Activated naive CD8-positive, alpha-beta T cell (primary cell): ENCODE measurements around the gene BIK.

Experiments
- H3K27ac Mint-ChIP-seq: one replicate; pipeline ENCODE4 v1.8.0; 2021; ENCODE audit warnings: mixed read lengths
- H3K27me3 Mint-ChIP-seq: one replicate; pipeline ENCODE4 v1.8.0; 2021; ENCODE audit warnings: mixed read lengths
- H3K36me3 Mint-ChIP-seq: one replicate; pipeline ENCODE4 v1.8.0; 2021; ENCODE audit warnings: mixed read lengths
- H3K4me1 Mint-ChIP-seq: one replicate; pipeline ENCODE4 v1.8.0; 2021; ENCODE audit warnings: low read depth, mixed read lengths
- H3K4me3 Mint-ChIP-seq: one replicate; pipeline ENCODE4 v1.8.0; 2021; ENCODE audit warnings: mild to moderate bottlenecking, mixed read lengths
- H3K9me3 Mint-ChIP-seq: one replicate; pipeline ENCODE4 v1.8.0; 2021; ENCODE audit warnings: low read depth, mixed read lengths

The BIK gene

GRCh38 chr22:43118024-43118849 lies 7.7 kb downstream of the BIK start:
- no peaks in the 10 kb centered on the region for H3K9me3 Mint-ChIP-seq
- no peaks in the 10 kb centered on the region for H3K4me1 Mint-ChIP-seq
- no peaks in the 10 kb centered on the region for H3K36me3 Mint-ChIP-seq
- H3K27me3 Mint-ChIP-seq: no peaks in the 10 kb centered on the region
- H3K27ac Mint-ChIP-seq: no peak overlapping the region
- no peak overlapping the region for H3K4me3 Mint-ChIP-seq

- H3K4me1 Mint-ChIP-seq: no peaks in the 10 kb centered on the region
- H3K9me3 Mint-ChIP-seq: no peaks in the 10 kb centered on the region
- H3K36me3 Mint-ChIP-seq: no peaks in the 10 kb centered on the region
- no peaks in the 10 kb centered on the region for H3K27me3 Mint-ChIP-seq
- no peak overlapping the region for H3K27ac Mint-ChIP-seq
- no peak overlapping the region for H3K4me3 Mint-ChIP-seq
Measured at GRCh38 chr22:43118953-43119458, 8.5 kb downstream of the BIK start.

GRCh38 chr22:43126501-43127165 lies 16.1 kb downstream of the BIK start:
- peaks cover 2% of the 10 kb centered on the region for H3K4me1 Mint-ChIP-seq
- H3K27ac Mint-ChIP-seq: no peak overlapping the region
- H3K36me3 Mint-ChIP-seq: no peaks in the 10 kb centered on the region
- H3K27me3 Mint-ChIP-seq: no peaks in the 10 kb centered on the region
- no peak overlapping the region for H3K4me3 Mint-ChIP-seq
- H3K9me3 Mint-ChIP-seq: no peaks in the 10 kb centered on the region

GRCh38 chr22:43127166-43127908 lies 16.8 kb downstream of the BIK start:
- peaks cover 2% of the 10 kb centered on the region for H3K4me1 Mint-ChIP-seq

GRCh38 chr22:43128116-43128515 lies 17.6 kb downstream of the BIK start:
- no peak overlapping the region for H3K4me3 Mint-ChIP-seq
- no peaks in the 10 kb centered on the region for H3K27me3 Mint-ChIP-seq
- H3K4me1 Mint-ChIP-seq: peaks cover 2% of the 10 kb centered on the region
- H3K27ac Mint-ChIP-seq: no peak overlapping the region
- H3K9me3 Mint-ChIP-seq: no peaks in the 10 kb centered on the region
- no peaks in the 10 kb centered on the region for H3K36me3 Mint-ChIP-seq

More at GRCh38 chr22:43127166-43127908, 16.8 kb downstream of the BIK start:
- Mint-ChIP-seq H3K9me3 (no peaks in the 10 kb centered on the region), H3K27me3 (no peaks in the 10 kb centered on the region), H3K4me3 (no peak overlapping the region), H3K36me3 (no peaks in the 10 kb centered on the region), H3K27ac (no peak overlapping the region)

GRCh38 chr22:43128928-43129424 lies 18.4 kb downstream of the BIK start:
- no peak overlapping the region for H3K27ac Mint-ChIP-seq
- peaks cover 2% of the 10 kb centered on the region for H3K4me1 Mint-ChIP-seq
- H3K4me3 Mint-ChIP-seq: no peak overlapping the region
- peaks cover 2% of the 10 kb centered on the region for H3K36me3 Mint-ChIP-seq
- H3K27me3 Mint-ChIP-seq: no peaks in the 10 kb centered on the region
- no peaks in the 10 kb centered on the region for H3K9me3 Mint-ChIP-seq

GRCh38 chr22:43129426-43130425 lies 19.2 kb downstream of the BIK start:
- H3K27me3 Mint-ChIP-seq: no peaks in the 10 kb centered on the region
- no peak overlapping the region for H3K4me3 Mint-ChIP-seq
- peaks cover 2% of the 10 kb centered on the region for H3K4me1 Mint-ChIP-seq
- H3K36me3 Mint-ChIP-seq: peaks cover 2% of the 10 kb centered on the region
- no peaks in the 10 kb centered on the region for H3K9me3 Mint-ChIP-seq
- no peak overlapping the region for H3K27ac Mint-ChIP-seq

GRCh38 chr22:43131773-43132501 lies 21.4 kb downstream of the BIK start:
- Mint-ChIP-seq H3K9me3 (no peaks in the 10 kb centered on the region), H3K36me3 (peaks cover 2% of the 10 kb centered on the region), H3K4me3 (no peak overlapping the region), H3K27ac (no peak overlapping the region), H3K4me1 (peaks cover under 1% of the 10 kb centered on the region), H3K27me3 (no peaks in the 10 kb centered on the region)

- no peak overlapping the region for H3K27ac Mint-ChIP-seq
- H3K27me3 Mint-ChIP-seq: no peaks in the 10 kb centered on the region
- peaks cover 2% of the 10 kb centered on the region for H3K36me3 Mint-ChIP-seq
- H3K4me3 Mint-ChIP-seq: no peak overlapping the region
- H3K4me1 Mint-ChIP-seq: no peaks in the 10 kb centered on the region
- H3K9me3 Mint-ChIP-seq: no peaks in the 10 kb centered on the region
Measured at GRCh38 chr22:43133401-43133800, 22.9 kb downstream of the BIK start.

GRCh38 chr22:43134553-43134952 lies 24.0 kb downstream of the BIK start:
- H3K27me3 Mint-ChIP-seq: no peaks in the 10 kb centered on the region
- H3K36me3 Mint-ChIP-seq: peaks cover 2% of the 10 kb centered on the region
- H3K27ac Mint-ChIP-seq: no peak overlapping the region
- no peaks in the 10 kb centered on the region for H3K4me1 Mint-ChIP-seq
- H3K9me3 Mint-ChIP-seq: no peaks in the 10 kb centered on the region
- no peak overlapping the region for H3K4me3 Mint-ChIP-seq

GRCh38 chr22:43135565-43135964 lies 25.0 kb downstream of the BIK start:
- Mint-ChIP-seq H3K4me1 (peaks cover 2% of the 10 kb centered on the region), H3K27me3 (no peaks in the 10 kb centered on the region), H3K27ac (no peak overlapping the region), H3K9me3 (no peaks in the 10 kb centered on the region), H3K4me3 (no peak overlapping the region), H3K36me3 (peaks cover 2% of the 10 kb centered on the region)

- peaks cover 7% of the 10 kb centered on the region for H3K4me1 Mint-ChIP-seq
- H3K9me3 Mint-ChIP-seq: no peaks in the 10 kb centered on the region
- peaks cover 5% of the 10 kb centered on the region for H3K36me3 Mint-ChIP-seq
- no peaks in the 10 kb centered on the region for H3K27me3 Mint-ChIP-seq
- no peak overlapping the region for H3K27ac Mint-ChIP-seq
- H3K4me3 Mint-ChIP-seq: no peak overlapping the region
Measured at GRCh38 chr22:43136255-43136654, 25.7 kb downstream of the BIK start.

- peaks cover 10% of the 10 kb centered on the region for H3K4me1 Mint-ChIP-seq
- no peak overlapping the region for H3K4me3 Mint-ChIP-seq
- H3K36me3 Mint-ChIP-seq: peaks cover 5% of the 10 kb centered on the region
- no peak overlapping the region for H3K27ac Mint-ChIP-seq
- H3K27me3 Mint-ChIP-seq: no peaks in the 10 kb centered on the region
- H3K9me3 Mint-ChIP-seq: no peaks in the 10 kb centered on the region
Measured at GRCh38 chr22:43136801-43137200, 26.3 kb downstream of the BIK start.
